NCI-H524 (cell line): ENCODE data around the gene TTC39C.

Experiments
- DNase-seq, 2 experiments: peaks; one replicate each; lab custom pipeline; 2025; lab: John Stamatoyannopoulos, UW

TTC39C gene

DNA sequence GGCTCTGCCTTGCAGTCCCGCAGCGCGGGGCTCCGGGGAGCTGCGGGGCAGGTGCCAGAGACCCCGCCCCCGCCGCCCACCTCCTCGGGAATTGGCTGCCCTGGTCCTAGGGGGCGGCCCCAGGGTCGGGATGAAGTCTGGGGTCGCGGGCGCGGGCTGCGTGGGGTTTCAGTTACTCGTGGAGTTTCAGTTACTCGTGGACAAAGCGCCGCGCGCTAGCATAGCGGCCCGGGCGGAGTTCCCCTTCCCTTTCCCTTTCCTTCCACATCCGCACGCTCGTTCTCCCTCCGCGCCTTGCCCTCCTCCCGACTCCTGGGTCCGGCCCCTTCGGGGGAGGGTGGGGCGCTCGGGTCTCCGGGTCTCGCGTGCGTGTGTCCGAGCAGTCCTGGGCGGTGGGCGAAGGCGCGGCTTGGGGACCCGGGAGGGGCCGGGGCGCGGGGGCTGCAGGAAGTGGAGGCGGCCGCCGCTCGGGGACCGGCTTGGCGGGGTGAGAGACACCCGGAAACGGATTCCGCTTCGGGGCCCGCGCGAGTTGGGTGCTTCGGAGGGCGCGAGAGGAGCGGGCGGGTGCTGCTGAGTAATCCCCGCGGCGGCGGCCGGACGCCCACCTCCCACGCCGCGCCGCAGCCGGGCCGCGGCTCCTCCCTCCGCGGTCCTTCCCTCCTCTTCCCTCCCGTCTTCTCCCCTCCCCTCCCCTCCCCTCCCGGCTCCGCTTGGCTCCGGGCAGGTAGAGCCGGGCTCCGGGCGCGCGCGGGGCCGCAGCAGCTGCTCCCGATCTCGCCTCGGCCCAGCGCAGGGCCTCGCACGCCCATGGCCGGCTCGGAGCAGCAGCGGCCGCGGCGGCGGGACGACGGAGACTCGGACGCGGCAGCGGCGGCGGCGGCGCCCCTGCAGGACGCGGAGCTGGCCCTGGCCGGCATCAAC, at the start of gene TTC39C:
Gene TTC39C (plus strand): TSS at position 693 of the 924 bp plus-strand sequence. CDS start 118 bp downstream, at position 811.
- peak; percentile 21 to 61 for DNase-seq

DNA sequence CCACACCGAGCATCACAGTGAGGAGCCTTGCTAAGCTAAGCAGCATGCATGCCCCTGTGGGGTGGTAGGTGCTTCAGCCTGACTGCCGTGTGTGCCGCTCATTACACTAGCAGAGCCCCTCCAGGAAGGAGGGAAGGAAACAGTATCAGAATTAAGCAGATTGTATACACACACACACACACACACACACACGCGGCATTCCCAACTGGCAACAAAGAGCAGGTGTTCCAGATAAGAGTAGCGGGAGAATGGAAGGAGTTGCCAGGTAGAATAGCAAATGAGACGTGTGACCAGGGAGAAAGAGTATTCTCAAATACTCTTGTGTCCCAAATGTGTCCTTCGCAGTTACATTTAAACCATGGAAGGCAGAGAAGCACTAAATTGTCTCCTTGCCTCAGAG, 47.6 kb upstream of the TTC39C start:
- no peak for DNase-seq

DNA sequence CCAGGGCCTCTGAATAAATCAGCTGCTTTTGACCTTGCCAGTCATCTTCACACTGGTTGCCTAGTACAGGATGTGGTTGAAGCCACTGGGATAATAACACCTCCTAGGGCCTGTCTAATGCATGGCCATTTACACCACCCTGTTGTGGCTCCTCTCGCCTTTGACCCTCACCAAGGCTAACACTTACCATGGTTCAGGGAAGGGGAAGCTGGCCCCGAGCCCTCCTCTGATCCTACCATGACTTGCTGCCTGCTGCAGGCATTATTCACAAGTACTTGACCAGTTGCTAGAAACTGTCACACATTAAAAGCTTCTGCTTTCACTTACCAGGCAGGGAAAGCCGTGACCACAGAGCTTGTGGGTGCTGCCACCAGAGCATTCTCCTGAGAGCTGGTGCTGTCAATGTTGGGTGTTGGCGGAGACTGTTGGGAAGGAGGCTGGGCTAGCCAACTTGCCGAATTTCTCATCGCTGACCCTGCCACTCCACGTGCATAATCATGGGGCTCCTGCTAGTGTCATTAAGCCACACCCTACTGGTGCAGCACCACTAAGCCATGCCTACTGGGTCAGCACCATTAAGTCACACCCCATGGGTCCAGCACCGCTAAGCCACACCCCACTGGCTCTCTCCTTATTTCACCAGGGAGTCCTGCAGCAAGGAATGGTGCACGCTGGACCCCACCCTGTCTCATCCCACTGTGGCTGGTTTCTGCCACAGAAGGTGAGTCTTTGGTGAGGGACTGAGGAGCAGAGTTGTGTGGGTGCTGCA, 47.0 kb upstream of the TTC39C start:
- DNase-seq, result no peak

DNA sequence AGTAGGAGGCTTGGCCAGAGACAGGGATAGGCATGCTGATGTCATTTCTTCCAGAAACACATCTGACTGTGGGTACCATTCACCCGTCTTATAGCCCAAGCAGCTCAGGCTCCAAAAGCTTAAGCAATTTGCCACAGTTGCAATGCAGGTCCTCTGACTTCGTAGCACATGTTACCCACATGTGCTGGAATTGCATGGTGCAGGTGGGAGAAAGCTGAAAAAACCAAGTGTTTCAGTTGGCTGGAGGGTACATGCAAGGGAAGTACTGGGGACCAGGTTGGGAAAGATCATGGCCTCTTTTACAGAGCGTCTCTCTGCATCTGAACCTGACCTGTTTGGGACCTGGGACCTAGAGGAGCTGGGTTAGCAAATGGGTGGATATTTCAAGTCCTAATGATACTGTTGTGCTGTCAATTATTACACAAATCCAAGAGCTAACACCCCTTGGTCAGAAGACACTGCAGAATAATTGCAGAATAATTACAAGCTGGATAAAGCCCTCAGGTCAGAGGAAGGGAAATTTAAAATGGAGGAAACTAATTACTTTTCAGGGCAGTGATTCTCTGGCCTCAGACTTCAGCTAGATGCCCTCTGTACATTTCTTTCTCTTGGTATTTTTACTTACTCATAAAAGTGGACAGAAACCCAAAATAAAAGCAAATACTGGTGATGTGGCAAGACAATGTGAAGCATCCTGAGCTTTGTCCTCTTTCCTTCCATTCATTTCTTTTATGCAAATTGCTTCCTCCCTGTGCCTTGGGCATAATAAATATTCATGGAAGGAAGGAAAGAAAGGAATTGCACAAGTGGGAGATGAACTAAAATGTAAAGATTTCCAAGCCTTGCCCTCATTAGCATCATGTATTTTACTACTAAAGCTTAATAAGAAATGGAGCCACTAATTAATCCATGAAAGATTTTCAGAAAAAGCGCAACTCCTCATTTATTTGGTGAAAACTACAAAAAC, 45.6 kb upstream of the TTC39C start:
- no peak for DNase-seq

DNA sequence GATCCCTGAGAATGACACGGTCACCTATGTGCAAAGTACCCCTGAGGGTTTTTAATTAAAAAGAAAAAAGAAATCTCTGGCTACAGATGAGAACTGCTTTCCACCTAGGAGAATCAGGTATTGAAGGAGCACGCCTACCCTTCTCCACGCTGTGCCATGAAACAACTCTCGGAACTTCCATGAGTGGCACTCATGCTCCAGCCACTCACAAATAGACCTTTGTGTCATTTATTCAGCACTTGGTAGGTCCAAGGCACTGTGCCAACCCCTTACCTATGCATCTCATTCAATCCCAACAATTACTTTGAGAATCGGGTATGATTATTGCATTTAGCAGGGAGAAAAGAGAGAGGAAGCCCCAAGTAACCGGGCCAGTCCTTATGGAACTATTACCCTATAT, 44.9 kb upstream of the TTC39C start:
- no peak for DNase-seq

DNA sequence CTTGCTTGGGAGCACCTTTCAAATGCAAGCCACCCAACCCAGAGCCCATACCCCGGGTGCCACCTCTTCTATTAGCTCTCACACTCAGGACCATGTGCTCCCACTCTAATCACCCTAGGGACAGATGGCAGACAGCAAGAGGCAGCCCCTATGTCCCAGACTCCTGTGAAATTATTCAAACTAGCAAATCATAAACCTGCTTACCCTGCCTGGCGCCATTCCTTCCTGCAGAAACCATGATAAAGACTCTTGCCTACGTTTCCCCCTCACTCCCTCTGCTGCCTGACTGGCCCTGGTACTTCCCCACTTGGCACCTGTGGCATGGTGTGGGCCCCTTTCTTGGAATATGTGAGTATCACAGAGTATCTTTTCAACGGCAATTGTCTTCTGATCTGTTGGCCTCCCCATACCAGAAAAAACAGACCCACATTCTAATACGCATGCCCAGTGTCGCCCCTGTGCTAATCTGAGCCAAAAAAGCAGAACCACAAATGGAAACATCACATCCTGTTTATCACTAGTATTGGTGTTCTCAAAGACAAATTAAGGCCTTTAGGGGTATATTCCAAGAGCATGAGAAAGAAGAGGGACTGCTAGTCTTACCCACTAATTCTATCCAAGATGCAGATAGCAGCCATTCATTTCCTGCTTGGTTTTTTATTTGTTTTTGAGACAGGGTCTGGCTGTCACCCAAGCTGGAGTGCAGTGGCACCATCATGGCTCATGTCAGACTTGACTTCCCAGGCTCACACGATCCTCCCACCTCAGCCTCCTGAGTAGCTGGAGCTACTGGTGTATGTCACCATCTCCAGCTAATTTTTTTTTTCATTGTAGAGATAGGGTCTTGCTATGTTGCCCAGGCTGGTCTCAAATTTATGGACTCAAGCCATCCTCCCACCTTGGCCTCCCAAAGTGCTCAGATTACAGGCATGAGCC, 44.1 kb upstream of the TTC39C start:
- peak; percentile 65 to 78 for DNase-seq

DNA sequence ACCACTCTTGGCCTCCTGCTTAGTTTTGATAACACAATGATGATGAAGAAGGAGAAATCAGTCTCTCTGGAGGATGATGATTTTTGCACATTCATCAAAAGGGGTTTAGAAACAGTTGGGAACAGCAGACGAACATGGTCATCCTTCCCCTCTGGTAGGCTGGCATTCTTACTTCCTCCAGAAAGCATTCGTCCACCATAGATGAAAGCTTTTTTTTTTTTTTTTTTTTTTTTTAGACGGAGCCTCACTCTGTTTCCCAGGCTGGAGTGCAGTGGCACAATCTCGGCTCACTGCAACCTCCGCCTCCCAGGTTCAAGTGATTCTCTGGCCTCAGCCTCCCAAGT, 43.5 kb upstream of the TTC39C start:
- no peak for DNase-seq

DNA sequence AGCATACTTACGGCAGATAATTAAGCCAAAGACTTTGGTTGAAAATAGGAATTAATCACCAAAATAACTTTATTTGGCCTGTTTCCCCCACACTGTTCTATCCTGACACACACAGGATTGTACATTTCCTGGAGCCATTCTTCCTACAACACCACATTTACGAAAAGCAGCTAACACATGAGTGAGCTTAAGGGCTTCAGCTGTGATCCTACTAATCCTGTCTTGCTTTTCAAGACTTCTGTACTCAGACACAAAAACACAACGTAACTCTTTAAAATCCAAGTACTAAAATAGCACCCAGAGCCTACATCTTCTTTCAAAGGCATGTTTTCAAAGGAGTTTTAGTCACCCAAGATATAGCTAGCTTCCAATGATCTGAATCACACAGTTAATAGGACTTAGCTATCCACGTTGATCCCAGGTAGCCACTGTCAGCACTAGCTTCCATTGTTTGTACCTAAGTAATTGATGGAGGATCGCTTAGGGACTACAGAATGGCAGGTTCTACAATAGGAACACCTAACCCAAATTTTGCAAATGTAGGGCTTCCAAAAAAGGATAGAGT, 42.8 kb upstream of the TTC39C start:
- DNase-seq, result peak in 1 of 2 experiments; percentile 30

DNA sequence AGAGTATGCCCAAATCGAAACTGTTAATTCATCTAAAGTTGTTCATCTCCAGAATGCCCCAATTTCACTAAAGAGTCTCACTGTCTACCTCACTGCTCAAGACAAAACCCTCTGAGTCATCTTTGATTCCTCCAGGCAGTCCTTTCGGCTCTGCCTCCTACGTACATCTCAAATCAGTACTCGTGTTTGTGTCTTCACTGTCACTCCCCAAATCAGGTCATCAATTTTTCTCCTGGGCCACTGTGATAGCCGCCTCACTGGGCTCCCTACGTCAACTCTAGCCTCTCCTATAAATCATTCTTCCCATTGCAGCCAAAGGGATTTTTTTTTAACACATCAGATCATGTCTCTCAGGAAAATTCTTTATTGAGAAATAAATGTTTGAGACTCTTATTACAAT, 42.1 kb upstream of the TTC39C start:
- DNase-seq, result no peak

DNA sequence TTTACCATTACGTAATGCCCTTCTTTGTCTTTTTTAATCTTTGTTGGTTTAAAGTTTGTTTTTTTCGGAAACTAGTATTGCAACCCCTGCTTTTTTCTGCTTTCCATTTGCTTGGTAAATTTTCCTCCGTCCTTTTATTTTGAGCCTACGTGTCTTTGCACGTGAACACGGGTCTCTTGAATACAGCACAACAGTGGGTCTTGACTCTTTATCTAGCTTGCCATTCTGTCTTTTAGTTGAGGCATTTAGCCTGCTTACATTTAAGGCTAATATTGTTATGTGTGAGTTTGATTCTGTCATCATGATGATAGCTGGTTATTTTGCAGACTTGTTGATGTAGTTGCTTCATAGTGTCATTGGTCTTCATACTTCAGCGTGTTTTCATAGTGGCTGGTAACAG, 37.5 kb upstream of the TTC39C start:
- no peak for DNase-seq

DNA sequence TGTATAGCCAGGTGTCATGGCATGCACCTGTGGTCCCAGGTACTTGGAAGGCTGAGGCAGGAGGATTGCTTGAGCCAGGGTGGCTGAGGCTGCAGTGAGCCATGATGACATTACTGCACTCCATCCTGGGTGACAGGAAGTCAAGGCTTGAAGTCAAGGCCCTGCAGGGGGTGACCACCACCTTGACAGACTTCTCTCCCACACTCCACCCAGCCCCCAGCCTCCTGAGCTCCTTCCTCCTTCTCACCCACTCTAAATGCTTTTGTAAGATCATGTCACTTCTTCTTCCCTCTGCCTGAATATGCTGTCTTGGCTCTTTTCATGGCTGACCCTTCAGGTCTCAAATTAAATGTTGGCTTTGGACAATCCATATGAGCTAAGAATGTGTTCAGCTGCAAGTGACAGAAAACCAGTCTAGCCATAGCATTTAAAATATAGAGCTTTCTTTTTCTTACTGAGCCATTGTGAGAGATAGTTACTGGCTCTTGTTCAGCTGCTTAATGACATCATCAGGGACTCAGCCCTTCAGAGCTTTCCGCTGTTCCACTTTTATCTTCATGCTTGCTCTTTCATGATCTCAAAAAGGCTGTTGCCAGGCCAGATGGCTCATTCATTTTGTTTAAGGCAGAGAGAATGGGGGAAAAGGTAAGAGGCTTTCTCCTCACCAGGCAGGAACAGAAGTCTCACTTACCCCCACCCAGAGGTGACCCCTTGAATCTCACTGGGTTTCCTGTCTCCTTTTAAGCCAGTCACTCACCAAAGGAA, 36.7 kb upstream of the TTC39C start:
- DNase-seq, result peak in 1 of 2 experiments; percentile 22

DNA sequence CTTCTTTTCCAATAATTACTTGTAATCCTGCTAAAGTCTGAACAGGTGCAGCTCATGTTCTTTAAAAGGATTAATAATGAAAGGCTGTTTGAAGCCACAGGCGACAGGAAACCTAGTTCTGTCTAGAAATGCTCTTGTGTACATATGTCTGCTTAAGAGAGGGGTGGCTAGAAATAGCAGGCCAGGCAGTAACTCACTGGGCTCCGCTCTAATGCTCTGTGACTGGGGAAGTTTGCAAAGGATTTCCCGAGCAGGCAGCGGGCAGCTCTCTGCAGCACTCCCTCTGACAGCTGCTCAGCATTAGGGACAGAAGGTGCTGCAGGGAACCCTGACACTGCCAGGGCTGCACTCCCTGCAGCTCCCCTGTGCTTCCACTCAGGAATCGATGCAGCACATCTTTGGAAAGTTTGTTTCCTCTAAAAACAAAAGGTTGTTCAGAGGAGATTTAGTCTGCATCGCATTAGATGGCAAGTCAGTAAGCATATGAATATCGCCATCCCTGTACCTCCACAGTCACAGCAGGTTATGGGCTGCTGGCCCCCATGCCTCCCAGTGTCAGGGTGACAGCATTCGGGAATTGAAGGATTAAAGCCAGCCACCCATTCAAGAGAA, 33.1 kb upstream of the TTC39C start:
- peak; percentile 86 to 96 for DNase-seq

DNA sequence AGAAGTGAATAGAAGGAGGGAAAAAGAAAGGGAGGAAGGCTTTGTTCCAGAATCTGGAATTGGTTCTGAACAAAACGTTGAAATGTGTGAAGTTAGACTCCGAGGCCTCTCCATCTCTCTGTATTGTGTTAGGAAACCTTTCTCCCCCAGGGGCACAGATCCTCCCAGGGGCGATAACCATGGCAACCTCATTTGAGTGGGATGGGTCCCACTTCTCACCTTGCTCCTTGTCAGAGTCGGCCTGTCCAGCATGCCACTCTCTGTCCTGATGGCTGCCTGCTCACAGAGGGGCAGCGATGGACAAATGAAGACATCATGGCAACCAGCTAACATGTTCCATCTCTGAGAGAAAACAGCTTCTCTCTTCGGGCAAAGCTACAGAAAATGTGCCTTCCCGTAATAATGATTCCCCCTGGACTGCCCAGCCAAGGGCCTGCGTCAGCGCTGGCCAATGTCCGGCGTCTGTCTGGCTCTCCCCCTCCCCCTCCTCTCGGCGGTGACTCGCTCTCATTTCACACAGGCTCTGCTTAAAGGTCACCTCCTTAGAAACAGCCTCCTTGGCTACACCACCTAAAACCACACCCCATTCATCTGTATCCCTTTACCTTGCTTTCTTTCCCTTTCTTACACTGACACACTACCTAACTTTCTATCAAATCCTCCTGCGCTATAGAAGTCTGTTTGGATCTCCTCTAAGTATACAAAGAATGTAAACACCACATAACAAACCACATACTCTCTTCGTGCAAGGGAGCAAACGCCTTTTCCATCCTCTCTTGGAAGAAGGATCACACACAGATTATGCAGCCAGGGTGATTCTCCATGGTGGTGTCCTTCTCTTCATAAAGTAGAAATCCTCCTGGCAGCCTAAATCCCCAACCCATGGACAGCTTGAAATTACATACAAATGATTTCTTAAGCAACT, 32.1 kb upstream of the TTC39C start:
- no peak for DNase-seq

DNA sequence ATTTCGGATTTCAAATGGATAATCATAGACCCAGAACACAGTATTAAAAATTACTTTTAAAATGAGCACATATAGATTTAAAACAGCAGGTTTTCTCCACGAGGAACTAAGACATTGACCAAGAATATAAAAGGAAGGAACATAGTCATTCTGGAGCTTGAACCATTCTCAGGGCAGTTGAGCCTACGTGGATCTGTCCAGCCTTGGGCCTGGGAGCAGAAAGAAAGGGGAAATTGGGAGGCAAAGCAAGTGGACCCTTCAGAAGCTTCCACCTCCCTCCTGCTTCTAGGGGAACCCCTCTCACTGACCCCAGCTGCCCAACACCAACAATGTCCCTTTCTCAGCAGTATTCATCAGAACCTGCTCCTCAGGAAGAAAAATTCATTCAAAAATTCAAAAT, 31.4 kb upstream of the TTC39C start:
- DNase-seq, result no peak

DNA sequence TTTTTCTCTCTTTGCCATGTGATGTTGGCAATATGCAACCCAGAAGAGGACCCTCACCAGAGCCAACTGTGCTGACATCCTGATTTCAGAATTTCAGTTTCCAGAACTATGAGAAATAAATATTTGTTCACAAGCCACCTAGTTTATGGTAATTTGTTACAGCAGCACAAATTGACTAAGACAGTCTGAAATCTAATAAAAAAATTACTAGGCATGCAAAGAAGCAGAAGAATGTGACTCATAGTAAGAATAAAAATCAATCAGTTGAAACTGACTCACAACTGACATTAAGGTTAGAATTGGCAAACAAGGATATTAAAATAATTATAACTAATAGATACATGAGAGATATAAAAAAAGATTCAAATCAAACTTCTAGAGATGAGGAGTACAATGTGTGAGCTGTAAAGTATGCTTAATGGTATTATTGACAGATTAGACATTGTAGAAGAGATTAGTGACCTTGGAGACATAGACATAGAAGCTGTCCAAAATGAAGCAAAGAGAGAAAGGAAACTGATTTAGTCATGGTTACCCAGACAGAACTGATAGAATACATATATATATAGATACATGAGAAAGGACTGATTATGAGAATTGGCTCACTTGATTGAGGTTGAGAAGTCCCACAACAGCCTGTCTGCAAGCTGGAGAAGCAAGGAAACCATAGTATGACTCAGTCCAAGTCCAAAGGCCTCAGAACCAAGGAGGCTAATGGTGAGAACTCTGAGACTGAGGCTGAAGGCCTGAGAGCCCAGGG, 27.8 kb upstream of the TTC39C start:
- DNase-seq, result no peak

DNA sequence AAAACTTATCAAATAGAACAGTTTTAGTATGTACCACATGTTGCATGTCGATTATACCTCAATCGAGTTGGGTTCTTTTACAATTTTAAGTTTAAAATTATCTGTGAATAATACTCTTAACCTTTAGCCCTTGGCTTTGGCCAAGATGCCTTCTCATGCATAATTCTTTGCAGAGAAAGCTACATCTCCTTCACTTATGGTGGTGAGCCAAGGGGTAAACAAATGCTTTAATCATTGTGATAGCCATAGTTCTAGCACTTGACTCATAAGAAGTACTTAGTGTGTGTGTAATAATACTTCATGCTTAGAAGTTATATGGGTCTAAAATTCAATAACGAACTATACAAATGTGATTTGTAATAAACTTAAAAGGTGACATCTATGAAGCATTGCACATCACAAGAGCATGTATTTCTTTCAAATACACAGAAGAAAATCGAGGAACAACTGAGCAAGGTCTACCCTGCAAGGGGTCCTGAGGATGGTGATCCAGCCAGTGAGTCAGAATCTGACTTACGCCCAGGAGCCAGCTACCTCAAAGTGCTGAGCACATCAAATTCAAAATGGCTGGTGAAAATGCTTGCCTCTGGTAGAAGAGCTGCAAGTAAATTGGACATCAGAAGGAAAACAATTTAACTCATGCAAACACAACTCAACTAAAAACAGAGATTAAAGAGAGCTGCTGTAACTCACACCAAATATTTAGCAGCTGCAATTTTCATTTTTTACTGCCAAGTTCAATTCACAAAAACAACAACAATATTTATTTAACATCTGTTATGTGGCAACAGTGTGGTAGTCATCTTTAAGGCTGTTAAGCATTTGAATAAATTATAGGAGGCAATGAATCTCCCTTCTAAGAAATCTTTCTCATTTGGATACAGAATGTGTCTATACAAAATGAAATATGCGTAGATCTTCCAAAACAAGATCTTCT, 23.8 kb upstream of the TTC39C start:
- DNase-seq, result no peak
